ENCODE data around the gene EIPR1.
"Not testable (repeated sequence)": the region's sequence is repeated elsewhere in the genome, so short reads cannot be mapped to it uniquely, and the experiment has no call there.

The EIPR1 gene

DNA sequence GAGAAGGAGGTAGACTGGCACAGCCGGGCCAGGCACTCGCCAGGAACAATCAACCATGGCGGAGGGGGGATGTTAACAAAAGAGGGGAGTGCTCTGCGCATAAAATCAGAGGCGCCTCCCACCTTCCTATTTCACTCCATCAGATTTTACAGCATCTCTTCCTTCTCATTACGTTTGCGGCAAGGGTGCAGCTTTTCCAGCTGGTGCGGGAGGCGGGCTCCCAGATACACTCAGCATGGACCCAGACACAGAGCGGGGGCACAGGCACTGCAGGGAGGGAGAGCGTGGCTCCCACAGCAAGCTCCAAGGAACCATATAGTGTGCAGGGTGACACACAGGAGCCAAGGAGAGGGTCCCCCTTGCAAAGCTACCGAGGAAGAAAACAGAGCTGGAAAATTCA, 176.3 kb downstream of the EIPR1 start:
- in situ Hi-C loops (cut with HindIII; ENCODE audit: low sequenced_read_pairs), result loop anchor here (10.0 kb wide), 1 partner anchor 106 kb away; no protein-coding TSS in a partner anchor

DNA sequence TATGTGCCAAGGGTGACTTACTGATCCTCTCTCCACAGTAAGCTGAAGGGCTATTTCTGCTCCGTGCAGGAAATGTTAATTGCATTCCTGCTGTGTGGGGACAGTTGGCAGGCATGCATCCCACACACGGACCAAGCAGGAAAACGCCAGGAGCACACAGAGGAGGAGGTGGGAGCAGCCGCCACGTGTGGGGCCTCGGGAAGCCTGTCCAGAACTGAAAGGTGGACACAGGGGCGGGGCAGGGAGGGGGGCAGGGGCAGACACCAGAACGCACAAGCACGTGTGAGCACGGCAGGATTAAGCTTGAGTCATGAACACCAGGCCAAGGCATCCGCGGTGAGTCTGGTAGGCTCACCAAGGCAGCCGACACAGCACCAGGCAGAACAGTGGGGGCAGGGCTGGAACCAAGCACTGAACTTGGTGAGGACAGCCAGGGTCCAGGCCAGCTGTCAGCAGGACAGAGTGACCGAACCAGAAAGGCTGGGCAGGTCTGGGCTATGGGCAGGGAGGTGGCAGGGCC, 177.1 kb downstream of the EIPR1 start:
- in situ Hi-C loops (cut with HindIII; ENCODE audit: low sequenced_read_pairs), result loop anchor here (10.0 kb wide), 1 partner anchor 106 kb away; no protein-coding TSS in a partner anchor

DNA sequence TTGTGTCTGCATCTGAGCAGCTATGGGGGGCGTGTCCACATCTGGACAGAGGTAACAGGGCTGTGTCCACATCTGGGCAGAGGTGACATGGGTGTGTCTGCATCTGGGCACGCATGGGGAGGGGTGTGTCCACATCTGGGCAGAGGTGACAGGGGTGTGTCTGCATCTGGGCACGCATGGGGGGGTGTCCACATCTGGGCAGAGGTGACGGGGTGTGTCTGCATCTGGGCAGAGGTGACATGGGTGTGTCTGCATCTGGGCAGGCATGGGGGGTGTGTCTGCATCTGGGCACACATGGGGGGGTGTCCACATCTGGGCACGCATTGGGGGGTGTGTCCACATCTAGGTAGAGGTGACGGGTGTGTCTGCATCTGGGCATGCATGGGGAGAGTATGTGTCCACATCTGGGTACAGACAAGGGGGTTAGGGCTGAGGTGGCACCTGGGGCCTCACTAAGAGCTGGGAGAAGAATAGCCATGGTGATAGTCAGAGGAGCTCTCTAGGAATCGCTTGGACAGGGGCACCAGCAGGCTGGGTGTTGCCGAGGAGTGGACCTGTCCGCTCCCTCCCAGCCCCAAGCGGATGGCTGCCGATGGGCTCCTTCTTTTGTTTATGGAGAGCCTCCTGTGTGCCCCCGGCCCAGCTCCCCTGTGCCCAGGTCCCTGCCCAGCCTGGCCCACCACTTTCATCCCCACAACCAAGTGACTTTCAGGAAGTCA, 177.8 kb downstream of the EIPR1 start:
- in situ Hi-C loops (cut with HindIII; ENCODE audit: low sequenced_read_pairs), result loop anchor here (10.0 kb wide), 1 partner anchor 105 kb away; no protein-coding TSS in a partner anchor

DNA sequence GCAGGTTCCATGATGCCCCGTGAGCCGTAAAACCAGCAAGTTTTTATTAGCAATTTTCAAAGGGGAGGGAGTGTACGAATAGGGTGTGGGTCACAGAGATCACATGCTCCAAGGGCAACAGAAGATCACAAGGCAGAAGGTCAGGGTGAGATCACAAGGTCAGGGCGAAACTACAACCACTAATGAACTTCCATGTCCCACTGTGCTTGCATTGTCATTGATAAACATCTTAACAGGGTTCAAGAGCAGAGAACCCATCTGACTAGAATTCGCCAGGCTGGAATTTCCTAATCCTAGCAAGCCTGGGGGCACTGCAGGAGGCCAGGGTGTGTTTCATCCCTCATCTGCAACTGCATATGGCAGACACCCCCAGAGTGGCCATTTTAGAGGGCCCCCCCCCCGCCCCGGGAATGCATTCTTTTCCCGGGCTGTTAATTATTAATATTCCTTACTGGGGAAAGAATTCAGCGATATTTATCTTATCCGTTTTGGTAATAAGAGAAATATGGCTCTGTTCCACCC, 178.9 kb downstream of the EIPR1 start:
- in situ Hi-C loops (cut with HindIII; ENCODE audit: low sequenced_read_pairs), result not testable (repeated sequence)

DNA sequence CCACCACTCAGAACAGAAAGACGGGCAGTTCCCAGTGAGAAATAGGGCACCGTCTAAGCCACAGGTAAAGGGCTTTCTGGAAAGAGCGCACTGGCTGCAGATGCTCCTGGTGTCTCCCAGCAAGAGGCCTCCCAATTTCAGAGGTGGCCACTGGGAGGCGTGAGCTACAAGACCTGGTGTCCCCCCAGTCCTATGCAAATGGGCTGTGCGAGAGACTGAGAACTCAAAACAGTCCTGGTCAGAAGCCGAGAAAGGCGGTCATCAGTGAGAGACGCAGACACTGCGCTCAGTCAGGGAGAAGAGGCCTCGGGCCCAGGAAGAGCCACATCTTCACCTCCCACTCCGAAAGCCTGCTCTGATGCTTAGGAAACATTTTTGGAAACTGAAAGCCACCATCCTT, 179.5 kb downstream of the EIPR1 start:
- in situ Hi-C loops (cut with HindIII; ENCODE audit: low sequenced_read_pairs), result no loop called here

DNA sequence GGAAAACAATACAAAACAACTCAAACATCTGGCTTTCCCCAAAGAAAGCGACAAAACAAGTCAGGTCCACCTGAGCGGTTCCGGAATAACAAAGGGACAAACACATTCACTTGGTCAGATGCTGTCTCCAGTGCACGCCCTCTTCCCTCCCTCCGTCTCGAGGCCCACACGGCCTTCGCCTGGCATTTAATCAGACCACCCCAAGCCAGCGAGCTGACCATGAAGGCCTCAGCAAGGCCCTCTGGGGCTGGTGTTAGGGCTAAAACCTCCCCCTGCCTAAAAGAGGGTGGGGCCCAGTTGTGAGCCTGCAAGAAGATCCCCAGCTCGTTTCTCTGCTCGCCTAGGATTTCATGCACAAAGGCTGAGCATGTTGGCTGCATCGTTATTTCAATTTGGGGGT, 180.3 kb downstream of the EIPR1 start:
- in situ Hi-C loops (cut with HindIII; ENCODE audit: low sequenced_read_pairs), result no loop called here

DNA sequence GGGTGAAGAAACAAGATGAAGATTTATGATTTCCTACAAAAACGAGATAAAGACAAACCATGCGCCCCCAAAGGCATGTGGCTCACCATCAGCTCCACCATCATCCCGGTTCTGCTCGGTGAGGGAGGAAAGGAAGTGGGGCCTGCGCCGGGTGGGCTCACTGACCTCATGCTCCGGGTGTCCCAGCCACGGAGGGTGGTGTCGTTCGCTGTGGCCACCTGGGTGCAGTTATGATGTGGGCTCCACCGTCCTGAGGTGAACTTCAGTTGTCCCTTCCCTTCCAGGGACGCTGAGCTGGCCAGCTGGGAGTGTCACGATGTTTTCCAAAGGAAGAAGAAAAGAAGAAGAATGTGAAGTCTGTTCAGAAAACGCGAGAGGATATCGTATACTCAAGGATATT, 180.9 kb downstream of the EIPR1 start:
- in situ Hi-C loops (cut with HindIII; ENCODE audit: low sequenced_read_pairs), result no loop called here

DNA sequence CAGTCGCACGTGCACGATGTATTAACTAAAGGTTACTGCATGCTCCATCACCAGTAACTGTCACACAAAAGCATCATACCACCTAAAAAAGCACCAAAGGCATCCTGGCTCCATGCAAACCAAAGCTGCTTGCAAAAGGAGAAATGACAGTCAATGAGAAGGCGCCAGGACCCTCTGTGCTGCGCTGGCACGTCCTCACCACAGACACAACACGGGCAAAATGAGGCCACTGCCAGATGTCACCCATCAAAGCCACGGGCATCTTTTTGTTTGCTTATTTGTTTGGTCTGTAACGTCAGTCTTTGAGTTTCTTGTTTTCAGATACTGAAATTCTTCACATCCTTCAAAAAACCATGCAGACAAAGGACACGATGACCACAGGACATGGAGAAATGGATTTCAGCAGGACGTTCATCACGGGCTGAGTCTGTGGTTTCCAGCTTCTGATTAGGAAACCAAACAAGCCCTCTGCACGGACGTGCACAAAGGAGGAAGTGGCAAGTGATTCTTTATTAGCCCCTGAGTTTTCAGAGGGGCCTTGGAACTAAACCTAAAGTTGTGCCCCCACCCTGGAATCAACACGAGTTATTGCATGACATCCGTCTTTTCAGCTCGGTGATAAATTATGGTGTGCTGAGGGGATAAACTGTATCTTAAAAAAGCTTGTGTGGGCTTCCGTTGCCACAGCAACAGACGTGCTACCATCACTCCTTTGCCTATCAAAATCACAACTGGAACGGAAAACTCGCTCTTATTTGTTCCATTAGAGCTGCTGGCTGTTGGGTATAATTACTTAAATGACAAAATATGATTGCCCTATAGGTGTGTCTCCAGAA, 181.8 kb downstream of the EIPR1 start:
- in situ Hi-C loops (cut with HindIII; ENCODE audit: low sequenced_read_pairs), result no loop called here

DNA sequence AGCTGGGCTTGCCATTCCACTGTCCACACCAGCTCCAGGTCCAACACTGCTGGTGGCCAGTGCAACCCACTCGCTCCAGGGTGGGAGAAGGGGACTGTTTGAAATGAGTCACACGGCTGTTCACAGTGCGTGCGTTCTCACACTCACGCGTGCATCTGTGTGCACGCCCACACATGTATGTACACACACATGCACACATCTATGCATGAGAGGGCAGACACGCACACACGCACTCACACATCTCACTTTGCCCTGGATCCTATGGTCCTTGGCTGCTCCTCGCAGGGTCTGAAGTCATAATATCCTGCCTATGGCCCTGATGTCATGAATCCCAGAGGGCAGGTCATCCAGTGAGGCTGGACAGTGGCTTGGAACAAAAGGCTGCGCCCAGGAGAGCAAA, 182.8 kb downstream of the EIPR1 start:
- in situ Hi-C loops (cut with HindIII; ENCODE audit: low sequenced_read_pairs), result no loop called here

DNA sequence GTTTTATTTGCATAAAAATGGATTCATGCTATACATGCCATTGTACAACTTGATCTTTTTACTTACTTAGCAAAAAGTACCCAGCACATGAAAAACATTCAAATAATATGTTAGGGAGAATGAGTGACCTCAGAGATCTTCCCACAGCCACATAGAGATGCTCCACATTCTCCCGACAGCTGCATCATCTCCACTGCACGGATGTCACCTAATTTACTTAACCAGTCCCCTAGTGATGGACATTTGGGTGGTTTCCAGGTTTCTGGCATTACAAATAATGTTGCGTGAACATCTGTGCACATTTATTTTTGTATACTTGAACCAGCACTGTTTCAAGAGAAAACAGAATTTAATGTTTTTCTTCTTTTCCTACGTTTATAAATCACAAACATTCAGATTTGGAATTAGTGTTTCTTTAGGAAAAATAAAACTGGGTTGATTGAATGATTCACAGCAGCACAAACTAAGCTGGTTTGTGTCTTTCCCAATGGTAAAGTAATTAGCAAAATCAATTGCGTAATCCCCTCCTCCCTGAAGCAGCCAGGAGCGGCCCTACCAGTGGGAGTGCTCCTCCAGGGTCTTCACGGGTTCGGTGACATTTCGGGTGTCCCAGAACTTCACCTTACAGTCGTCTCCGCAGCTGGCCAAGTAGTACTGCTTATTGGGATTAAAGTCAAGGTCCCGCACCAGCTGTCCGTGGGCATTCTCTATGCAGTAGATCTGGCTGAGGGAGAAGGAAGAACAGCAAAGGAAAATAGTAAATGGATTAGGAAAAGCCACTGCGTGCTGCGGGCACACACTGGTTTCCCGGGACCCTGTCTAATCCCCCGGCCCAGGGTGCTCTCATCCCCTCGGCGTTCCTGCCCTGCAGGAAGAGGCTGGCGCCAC, 183.9 kb downstream of the EIPR1 start:
- in situ Hi-C loops (cut with HindIII; ENCODE audit: low sequenced_read_pairs), result no loop called here

DNA sequence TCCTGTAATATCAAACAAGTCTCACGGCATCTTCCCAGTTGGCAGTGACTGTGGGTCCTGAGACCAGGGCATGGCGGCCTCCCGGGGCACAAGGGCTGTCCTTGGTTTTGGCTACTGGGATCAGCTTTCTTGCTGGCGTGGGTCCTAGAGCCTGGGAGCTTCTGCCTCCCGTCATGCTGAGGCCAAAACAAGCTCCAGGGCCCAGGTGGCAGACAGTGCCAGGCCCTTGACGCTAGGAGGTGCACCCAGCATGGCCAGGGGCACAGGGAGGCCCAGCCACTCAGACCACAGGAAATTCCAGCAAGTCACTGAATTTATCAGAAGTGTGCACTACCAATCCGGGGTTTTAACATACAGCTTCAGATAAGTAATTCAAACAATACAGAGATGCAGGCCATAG, 184.7 kb downstream of the EIPR1 start:
- in situ Hi-C loops (cut with HindIII; ENCODE audit: low sequenced_read_pairs), result no loop called here

DNA sequence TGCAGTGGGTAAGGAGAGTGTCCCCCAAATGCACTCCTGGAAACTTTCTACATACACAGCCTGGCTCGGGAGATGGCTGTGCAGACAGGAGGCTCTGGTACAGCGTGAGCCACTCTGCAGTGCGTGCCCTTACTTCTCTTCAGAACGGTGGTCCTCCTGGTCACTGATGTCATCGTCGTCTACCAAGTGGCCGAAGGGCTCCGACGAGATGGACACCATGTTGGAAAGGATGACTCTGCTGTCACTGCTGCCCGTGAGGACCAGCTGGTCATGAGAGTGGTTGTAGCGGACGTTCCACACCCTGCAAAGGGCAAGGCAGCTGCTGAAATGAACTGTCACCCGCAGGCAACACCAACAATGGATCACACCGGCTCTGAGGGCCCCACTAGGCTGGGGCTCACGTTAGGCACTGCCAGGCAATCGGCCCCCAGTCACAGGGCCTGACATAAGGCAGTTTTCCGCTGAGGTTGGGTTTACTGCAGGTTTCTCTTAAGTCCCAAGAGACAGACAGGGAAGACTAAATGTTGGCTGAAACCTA, 185.3 kb downstream of the EIPR1 start:
- in situ Hi-C loops (cut with HindIII; ENCODE audit: low sequenced_read_pairs), result no loop called here

DNA sequence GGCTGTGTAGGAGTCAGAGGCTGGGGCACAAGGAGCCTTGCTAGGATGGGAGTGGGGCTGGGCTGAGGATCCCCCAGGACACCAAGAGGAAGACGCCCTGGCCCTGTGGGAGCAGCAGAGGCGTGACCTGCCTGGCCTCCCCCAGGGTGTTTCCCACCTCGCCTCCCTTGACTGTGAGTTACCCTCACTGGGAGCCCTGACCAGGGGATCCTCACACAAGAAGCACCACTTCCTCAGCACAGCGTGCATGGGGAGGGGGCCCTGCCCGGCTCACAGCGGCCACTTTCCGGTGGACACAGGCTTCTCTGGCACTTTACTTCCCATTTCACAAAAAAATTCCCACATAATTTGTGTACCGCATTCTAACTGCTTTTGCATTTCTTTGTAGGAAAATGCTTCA, 187.7 kb downstream of the EIPR1 start:
- in situ Hi-C loops (cut with HindIII; ENCODE audit: low sequenced_read_pairs), result no loop called here

DNA sequence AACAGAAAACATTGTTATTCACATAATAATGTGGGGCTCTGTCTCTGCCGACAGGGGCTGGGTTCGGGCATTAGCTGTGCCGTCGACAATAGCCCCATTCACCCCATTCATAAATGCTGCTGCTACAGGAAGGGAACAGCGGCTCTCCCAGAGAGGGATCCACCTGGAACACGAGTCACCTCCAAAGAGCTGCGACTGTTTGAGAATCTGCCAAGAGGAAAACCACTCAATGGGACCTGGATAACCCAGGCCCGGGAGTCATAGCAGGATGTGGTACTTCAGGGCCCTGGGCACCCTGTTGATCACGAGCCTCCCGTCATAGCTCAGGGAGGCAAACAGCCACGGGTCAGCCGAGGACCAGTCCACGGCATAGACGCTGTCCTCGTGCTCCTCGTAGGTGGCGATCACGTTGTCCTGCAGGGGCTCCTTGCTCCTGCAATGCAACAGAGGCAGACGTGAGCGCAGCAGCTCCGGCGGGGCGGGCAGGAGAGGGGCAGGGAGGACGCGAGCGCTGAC, 188.5 kb downstream of the EIPR1 start:
- in situ Hi-C loops (cut with HindIII; ENCODE audit: low sequenced_read_pairs), result no loop called here

DNA sequence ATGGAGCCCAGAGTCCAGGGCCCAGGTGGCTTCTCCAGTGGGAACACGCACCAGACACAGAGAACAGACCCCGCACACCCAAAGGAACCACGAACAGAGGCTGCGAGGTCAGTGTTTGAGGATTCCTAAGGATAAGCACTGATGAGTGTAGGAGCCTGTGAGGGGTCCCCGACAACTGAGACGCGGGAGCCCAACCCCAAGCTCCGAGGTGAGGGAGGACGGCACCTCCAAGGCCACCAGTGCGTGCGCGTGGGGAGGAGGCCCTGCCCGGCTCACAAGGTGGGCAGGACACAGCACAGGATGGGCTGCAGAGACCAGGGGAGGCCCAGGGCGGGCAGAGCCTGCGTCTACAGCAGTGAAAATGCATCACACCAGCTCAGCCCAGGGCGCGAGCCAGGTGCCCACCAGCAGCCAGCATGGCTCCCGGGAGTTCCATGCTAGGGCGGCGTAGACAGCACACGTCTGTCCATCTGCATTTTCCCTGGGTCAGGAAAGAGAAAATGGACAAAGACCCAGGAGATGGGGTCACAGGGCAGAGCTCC, 189.1 kb downstream of the EIPR1 start:
- in situ Hi-C loops (cut with HindIII; ENCODE audit: low sequenced_read_pairs), result no loop called here

DNA sequence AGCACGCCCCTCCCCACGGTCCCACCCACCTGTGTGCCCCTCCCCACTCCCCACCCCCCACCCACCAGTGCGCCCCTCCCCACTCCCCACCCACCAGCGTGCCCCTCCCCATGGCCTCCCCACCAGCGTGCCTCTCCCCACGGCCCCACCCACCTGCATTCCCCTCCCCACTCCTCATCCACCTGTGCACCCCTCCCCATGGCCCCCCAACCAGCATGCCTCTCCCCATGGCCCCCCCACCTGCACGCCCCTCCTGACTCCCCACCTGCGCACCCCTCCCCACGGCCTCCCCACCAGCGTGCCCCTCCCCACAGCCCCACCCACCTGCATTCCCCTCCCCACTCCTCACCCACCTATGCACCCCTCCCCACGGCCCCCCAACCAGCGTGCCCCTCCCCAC, 190.2 kb downstream of the EIPR1 start:
- in situ Hi-C loops (cut with HindIII; ENCODE audit: low sequenced_read_pairs), result no loop called here

DNA sequence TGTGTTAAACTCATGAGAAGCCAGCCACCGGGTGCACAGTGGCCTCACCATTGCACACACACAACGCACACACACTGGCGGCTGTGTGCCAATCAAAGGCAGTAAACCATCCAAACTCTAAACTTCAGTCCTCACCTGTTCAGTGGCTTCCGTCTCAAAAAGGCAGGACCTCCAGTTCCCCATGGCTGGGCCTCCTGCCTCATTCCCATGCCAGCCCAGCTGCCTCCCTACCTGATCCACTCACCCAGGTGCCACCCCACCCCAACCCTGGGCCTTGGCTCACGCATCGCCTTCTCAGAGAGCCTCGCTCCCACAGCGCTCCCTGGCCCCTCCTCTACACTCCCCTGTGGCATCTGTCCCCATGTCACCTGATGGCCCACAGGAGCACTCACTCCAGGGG, 190.9 kb downstream of the EIPR1 start:
- in situ Hi-C loops (cut with HindIII; ENCODE audit: low sequenced_read_pairs), result no loop called here

DNA sequence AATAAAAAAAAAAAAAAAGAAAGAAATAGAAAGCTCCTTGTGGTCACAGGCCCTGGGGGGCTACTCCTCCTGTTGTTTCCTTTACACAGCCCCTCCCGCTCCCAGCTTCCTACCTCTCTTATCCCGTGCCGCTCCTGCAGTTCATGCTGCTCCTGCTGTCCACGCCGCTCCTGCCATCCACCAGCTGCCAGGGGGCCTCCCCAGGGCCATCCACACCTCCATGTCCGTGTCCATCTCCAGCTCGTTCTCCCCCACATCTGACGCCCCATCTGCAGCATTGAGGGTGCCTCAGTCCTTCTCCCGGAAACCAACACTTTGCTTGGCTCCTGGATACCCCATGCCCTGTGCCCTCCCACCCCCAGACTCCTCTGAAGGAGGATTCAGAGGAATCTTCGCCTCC, 191.7 kb downstream of the EIPR1 start:
- in situ Hi-C loops (cut with HindIII; ENCODE audit: low sequenced_read_pairs), result no loop called here

DNA sequence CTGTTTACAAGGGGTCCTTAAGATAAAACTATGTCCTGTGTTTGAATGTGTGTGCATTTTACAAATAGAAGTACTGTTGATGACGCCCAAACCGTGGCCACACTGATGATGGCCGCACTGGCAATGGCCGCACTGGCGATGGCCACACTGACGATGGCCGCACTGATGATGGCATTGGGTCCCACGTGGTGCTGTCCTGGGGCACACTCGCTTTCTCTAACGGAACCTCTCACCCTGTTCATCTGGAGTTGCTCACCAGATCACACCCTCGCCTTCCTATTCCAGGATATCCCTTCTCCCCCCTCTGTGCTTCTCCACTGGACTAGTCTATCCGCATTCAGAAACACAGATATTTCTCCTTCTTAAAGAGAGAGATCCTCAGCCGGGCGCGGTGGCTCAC, 192.4 kb downstream of the EIPR1 start:
- in situ Hi-C loops (cut with HindIII; ENCODE audit: low sequenced_read_pairs), result no loop called here

DNA sequence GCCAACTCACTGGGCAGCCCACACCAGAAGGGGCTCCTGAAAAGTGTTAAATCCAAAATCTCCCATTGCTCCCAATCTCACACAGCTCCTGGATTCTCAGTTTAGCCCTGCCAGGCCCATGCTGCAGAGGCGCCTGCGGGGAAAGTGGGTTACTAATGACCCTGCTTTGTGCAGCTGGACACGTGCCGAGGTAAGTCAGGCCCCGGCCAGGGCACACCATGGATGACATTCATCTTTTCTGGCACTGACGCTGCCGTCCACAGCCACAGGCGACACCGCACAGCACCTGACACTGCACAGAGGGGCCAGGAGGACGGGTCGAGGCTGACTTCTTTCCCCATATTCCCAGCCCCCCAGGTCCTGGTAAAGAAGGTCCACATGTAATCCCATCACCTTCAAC, 193.5 kb downstream of the EIPR1 start:
- in situ Hi-C loops (cut with HindIII; ENCODE audit: low sequenced_read_pairs), result no loop called here

Measured in DLD1 (cell line).